ENCODE data around the gene BRD3.

GRCh38 chr9:134049236-134049635 lies 18.6 kb downstream of the BRD3 start:
- no peak for TF ChIP-seq CTCF (IDR thresholded peaks at IDR 0.05; ENCODE audit: low read depth, low read length)
- no peak for TF ChIP-seq EZH2phosphoT487 (IDR thresholded peaks at IDR 0.05; ENCODE audit: low read depth)
